ENCODE data around the gene HECW1.

The HECW1 gene

DNA sequence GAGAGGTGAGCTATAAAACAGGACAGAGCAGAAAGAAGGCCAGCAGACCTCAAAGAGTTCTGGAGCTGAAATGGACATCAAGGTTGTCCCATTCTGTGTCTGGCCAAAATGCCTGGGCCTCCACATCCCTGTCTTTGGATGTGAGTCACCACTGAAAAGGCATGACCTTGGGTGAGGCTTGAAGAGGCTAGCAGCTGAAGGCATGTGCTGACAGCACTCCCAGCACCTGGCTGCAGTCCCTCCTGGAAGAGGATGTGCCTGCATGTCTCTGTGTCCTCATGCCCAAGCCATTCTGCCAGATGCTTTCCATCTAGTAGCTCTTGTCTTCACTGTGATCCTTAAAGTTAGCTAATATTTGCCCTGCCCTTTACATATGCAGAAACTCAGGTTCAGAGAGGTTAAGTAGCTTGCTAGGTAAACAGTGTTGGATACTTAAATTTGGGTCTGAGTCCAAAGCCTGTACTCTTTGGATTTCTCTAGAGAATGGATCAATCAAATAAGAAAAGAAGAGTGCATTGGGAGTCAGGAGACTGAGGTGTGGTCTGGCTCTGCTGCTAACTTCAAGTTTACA, 35.8 kb downstream of the HECW1 start:
- no peak for DNase-seq (ENCODE audit: low read depth)

DNA sequence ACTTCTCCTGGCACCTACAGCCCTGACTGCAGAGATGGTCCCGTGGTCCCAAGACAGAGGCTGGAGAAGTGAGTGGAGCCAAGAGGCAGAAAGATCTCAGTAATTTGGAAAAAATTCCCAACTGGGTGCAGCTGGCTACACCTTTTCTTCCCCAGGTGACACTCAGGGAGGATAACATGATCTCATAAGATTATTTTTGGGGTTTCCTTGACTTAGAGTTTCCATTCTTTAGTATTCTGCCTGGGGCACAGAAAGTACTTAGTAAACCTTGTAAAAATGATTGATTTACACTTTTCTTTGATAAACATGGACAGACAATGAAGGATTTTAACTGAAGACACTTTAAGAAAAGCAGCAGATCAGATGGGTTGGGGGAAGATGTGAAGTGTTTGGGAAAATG, 38.6 kb downstream of the HECW1 start:
- no peak for DNase-seq (ENCODE audit: low read depth)

GRCh38 chr7:43152696-43153095, 40.2 kb downstream of the HECW1 start:
- DNase-seq (ENCODE audit: low read depth), result no peak

GRCh38 chr7:43155636-43156035, 43.2 kb downstream of the HECW1 start:
- DNase-seq (ENCODE audit: low read depth), result no peak

DNA sequence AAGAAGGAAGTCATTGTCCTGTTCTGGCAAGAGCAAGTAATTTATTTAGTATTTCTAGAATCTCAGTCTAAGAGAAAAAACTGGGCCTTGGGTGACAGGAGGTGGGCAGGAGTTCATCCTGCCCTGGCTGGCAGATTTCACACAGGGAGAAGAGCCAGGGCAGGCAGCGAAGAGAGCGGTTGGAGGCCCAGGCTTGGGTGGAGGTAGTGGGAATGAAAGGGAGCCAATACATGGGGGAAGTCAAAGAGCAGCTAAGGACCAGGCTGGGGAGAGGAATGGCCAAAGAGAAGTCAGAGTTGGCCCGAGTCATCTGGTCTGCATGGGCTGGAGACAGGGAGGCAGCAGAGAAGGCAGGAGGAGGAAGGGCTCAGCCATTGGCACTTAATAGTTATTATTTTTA, 51.4 kb downstream of the HECW1 start:
- DNase-seq (ENCODE audit: low read depth), result no peak

DNA sequence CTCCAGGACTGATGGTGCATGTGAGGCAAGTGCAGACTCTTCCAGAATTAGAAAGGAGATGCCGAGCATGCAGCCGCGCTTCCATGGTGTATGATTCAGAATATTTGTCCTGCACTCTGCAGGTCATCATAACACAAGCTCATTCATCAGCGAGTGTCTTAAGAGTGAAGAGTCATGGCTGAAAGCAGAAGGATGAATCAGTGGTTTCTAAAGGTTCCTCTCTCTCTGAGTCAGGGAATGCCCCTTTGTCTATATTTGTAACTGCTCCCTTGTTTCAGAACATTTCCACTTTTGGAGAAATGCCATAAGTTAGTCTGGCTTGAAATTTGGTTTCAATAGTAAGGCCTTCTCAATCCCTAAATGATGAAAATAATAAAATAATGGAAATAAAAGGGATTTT, 52.3 kb downstream of the HECW1 start:
- DNase-seq (ENCODE audit: low read depth), result no peak

DNA sequence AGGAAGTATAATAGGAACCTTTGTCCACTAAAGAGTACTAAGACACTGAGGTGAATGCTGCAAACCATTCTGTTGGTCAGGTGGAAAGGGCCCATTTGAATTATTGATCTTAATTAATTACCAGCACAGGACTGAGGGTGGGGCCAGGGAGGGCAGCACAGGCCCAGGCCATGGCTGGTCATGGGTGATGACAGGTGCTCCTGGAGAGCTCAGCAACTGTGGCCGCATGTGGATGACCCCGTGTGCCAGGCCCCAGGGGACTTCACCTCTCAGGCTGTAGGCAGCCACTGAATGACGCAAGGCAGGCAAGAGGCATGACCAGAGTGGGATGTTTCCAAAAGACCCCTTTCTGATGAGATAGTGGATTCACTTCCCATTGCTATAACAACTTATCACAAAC, 54.2 kb downstream of the HECW1 start:
- DNase-seq (ENCODE audit: low read depth), result no peak

DNA sequence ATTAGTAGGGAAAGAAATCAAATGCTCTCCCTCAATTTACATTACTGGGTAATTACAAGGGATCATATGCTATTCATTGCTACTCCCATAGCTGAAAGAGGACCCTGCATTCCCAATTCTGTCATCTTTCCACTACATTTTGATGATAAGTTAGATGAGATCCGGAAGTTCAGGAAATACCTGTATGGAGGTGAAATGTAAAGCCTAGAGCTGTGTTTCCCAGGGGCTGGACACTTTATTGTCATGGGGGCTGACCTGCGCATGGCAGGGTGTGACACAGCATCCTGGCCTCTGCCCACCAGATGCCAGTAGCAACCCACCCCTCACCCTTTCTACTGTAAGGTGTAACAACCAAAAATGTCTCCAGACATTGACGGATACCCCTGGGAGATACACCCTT, 56.6 kb downstream of the HECW1 start:
- no peak for DNase-seq (ENCODE audit: low read depth)

GRCh38 chr7:43170571-43170970, 58.1 kb downstream of the HECW1 start:
- DNase-seq (ENCODE audit: low read depth), result no peak

- DNase-seq (ENCODE audit: low read depth), result no peak
These were observed 63.2 kb downstream of the HECW1 start for GRCh38 chr7:43175570-43176200.

DNA sequence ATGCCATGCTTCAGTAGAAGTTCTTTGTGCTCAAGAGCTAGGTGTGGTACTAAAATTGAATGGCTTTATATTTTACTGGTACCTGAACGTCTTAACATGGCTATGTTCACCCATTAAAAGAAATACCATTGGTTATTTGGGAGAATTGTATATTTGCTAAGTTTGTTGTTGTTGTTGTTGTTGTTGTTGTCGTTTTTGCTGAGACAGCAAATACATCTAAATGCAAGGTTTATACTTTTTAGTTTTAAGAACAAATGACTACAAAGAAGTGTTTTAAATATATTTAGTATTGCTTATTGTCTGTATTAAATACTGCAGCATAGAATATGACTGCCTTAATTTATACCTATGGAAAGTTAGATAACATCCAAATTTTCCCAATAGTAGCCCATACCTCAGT, 66.9 kb downstream of the HECW1 start:
- DNase-seq (ENCODE audit: low read depth), result no peak

GRCh38 chr7:43192806-43193460, 80.5 kb downstream of the HECW1 start:
- no peak for DNase-seq (ENCODE audit: low read depth)

DNA sequence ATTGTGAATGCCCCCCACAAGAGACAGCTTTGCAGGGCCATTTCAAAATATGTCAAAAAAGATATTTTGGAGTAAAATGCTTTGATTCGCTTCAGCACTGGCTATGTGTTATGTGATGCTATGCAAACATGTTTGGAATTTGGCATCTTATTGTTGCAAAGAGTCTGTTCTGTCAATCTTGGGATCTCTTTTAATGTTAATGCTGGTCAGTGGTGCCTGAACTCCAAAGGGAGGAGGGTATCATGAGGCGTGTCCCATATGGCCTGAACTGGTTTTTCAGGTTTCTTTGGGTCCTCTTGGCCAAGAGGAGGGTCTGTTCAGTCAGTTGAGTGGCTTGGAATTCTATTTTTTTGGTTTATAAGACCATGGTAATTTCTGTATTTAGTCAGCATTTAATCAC, 81.4 kb downstream of the HECW1 start:
- DNase-seq (ENCODE audit: low read depth), result no peak

GRCh38 chr7:43195256-43195655, 82.8 kb downstream of the HECW1 start:
- DNase-seq (ENCODE audit: low read depth), result no peak

DNA sequence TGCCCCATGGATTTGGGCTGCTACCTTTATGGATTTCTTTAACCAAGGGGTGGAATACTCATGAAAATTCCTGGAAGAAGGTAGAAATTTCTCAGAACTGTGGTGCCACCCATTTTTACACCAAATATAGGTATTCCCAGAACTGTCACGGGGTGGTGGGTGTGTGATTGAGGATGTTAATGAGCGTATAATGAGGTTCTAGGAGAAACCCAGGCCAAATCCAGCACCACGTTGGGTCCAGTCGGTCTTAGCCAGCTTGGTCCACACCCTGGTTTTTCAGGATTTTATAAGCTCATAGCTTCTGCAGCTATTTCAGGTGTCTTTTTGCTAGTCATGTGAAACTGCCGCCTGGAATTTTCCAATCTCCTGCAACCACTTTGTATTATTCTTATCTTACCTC, 83.3 kb downstream of the HECW1 start:
- no peak for DNase-seq (ENCODE audit: low read depth)

DNA sequence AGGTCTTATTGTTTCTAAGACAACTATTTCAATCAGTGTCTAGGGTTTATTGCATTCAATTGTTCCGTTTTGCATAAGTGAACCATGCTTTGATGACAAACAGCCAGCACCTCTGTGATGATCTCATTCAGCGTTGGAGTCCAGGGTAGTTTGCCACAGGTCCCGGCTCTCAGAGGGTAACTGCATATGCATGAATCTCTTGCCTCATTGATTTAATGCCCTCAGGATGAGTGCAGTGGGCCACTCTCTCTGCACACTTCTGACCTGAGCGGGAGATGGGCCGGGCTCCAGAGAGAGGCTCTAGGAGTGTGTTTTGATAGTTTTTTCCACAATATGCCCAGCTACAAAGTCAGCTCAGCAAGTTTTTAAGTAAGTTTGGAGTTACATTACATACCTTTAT, 83.9 kb downstream of the HECW1 start:
- DNase-seq (ENCODE audit: low read depth), result no peak

GRCh38 chr7:43198016-43198415, 85.6 kb downstream of the HECW1 start:
- no peak for DNase-seq (ENCODE audit: low read depth)

- DNase-seq (ENCODE audit: low read depth), result no peak
These were observed 86.2 kb downstream of the HECW1 start for GRCh38 chr7:43198599-43199090.

DNA sequence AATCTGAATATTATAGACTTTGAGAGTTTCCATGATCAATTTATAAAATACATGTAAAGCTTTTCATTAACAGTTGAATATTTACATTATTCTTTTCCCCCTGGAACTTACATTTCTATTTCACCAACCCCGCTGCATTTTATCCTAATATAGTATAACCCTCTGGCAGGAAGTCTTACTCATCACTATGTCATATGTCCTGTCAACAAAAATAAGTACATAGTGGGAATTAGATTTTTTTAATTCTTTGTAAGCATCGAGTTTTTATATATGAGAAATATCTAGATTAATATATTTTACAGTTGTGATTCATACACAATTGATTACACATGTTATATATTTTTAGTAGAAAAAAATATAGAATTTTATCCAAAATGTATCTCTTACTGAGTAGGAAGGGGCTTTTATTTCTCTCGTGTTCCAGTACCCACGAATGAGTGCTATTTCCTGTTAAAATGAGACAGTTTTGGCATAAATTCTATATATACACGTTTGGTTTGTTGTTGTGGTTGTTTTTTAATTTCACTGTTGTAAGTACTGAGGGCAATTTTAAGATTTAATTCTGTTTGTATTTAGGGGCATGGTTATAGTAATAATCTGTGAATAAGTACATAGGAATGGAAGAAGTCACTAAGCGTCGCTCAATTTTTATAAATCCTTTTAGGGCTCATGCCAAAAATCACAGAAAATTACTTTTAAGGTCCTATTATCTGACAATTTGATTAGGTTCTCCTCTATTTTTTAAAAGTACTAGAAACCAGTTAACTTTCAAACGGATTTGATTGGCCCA, 87.1 kb downstream of the HECW1 start:
- DNase-seq (ENCODE audit: low read depth), result no peak

DNA sequence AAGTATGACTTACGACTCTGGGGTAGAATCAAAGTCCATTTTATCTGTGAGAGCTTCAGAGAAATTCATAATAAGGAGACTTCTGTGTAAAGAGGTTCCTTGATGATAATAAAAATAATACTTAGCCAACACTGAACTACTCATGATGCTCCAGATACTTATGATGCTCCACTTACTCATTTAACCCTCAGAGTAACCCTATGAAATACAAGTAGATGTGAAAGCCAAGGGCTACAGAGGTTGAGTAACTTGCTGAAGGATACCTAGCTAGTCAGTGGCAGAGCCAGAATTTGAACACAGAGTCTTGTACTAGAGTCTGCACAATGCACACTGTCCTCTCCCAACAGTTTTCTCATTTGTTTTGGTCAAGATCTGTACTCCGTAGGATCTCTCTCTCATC, 89.5 kb downstream of the HECW1 start:
- no peak for DNase-seq (ENCODE audit: low read depth)

DNA sequence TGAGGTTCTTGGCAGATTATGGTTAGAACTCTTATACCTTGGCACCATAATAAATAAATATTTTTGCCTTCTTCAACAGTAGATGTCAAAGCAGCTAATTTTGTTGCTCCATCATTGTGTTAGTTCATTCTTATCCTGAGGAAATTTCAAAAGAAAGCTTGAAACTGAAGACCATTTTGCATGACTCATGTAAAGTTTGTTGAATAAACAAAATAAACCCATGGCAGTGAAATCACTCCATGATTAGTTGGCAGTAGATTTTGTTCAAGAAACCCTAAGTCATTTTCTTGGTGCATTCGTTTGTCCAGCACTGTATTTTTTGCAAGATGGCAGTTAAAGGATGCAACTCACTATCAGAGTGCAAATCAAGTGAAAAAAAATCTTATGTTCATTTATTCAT, 91.6 kb downstream of the HECW1 start:
- no peak for DNase-seq (ENCODE audit: low read depth)

DNA sequence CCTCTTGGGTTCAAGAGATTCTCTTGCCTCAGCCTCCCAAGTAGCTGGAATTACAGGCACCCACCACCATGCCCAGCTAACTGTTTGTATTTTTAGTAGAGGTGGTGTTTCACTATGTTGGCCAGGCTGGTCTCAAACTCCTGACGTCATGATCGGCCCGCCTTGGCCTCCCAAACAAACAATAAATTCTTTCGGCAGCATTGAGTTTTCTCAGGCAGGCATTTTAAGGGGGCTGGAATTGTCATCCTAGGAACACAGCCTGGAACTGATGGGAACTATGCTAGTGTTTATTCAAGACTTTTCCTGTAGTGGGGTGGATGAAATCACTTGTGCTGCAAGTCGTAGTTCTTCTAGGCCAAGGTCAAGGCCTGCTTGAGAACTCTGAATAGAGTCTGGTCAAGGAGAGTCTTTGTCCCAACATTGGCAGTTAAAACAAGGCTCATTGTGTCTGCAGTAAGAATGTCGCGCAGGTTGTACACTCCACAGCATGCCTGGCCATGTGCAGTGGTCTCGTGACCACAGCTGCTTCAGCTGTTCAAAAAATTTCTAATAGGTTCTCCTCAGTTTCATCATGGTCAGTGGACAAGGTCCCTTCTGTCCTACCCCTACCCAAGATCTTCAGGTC, 92.8 kb downstream of the HECW1 start:
- DNase-seq (ENCODE audit: low read depth), result no peak
